ENCODE measurements around the gene NRF1. TPM values are rescaled to one million over a fixed set of nuclear protein-coding genes. Genes with fewer than 3 reads are reported as not detected.

NRF1 gene
- total RNA-seq, 2 donors from 2014 or later = 13.4 to 15.7 TPM

DNA sequence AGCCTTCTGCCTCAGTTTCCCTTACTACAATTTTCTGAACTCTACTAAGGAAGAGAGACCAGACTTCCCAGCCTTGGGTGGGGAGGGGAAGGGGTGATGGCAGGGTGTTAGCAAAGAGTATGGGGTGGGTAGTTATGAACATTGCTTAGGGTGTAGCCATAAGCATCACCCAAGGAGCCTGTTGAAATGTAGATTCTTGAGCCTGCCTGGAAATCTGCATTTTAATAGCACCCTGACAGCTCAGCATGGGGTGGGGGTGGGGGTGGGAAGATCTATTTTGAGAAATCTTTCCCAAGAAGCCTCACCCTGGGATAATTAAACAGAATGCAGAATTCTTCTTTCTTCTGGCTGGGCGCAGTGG lies 164.8 kb downstream of the NRF1 start:
- intact Hi-C loops (cut with DNase I) = no loop called here
- peaks cover 42% of the 10 kb centered on the region for H3K27me3 ChIP-seq
- no peak overlapping the region for H3K9ac ChIP-seq (ENCODE audit: low read depth in 2 of 2, low read length in 2 of 2)
- H3K9me3 ChIP-seq = no peaks in the 10 kb centered on the region
- TF ChIP-seq, protein P1, sequence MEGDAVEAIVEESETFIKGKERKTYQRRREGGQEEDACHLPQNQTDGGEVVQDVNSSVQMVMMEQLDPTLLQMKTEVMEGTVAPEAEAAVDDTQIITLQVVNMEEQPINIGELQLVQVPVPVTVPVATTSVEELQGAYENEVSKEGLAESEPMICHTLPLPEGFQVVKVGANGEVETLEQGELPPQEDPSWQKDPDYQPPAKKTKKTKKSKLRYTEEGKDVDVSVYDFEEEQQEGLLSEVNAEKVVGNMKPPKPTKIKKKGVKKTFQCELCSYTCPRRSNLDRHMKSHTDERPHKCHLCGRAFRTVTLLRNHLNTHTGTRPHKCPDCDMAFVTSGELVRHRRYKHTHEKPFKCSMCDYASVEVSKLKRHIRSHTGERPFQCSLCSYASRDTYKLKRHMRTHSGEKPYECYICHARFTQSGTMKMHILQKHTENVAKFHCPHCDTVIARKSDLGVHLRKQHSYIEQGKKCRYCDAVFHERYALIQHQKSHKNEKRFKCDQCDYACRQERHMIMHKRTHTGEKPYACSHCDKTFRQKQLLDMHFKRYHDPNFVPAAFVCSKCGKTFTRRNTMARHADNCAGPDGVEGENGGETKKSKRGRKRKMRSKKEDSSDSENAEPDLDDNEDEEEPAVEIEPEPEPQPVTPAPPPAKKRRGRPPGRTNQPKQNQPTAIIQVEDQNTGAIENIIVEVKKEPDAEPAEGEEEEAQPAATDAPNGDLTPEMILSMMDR (IDR thresholded peaks at IDR 0.05) = no peak
- DNase-seq = no peak
- no peaks in the 10 kb centered on the region for H3K36me3 ChIP-seq
- peaks cover 11% of the 10 kb centered on the region for H3K4me1 ChIP-seq
- no peak overlapping the region for H3K27ac ChIP-seq
- no peak overlapping the region for H3K4me3 ChIP-seq

DNA sequence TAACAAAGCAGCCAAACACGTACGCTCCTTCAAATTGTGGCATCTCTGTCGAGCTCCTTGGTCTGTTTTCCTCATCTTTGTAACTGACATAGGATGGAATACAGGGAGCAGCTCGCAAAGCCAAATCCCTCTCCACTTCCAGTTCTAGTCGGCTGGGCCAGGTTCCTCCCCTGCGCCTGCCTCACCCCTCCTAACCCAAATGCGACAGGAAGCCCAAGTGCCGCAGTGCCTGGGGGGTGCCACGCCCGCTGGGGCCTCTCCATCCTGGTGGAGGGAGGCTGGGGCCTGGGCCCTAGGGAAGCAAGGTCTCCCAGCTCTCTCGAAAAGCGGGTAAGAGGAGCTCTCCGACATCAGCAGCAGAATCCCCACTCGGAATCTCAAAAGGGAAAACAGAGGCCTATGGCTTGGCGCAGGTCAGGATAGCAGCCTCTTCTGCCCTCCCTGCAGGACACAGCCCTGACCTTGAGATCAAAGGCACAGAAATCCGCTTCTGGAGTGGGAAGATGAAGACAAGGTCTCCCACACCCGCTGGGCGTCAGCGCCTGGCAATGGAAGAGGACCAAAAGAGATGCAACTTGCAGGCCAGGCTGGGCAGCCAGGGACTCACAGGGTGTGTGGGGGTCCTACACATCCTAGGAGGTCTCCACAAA lies 165.8 kb downstream of the NRF1 start:
- no peak for DNase-seq
- intact Hi-C loops (cut with DNase I) = no loop called here
- Histone ChIP-seq H3K9me3 (no peaks in the 10 kb centered on the region), H3K4me3 (no peak overlapping the region), H3K27me3 (peaks cover 52% of the 10 kb centered on the region), H3K36me3 (no peaks in the 10 kb centered on the region), H3K27ac (no peak overlapping the region), H3K9ac (ENCODE audit: low read depth in 2 of 2, low read length in 2 of 2) (no peak overlapping the region), H3K4me1 (peaks cover 21% of the 10 kb centered on the region)
- TF ChIP-seq, protein P1 (IDR thresholded peaks at IDR 0.05) = no peak

DNA sequence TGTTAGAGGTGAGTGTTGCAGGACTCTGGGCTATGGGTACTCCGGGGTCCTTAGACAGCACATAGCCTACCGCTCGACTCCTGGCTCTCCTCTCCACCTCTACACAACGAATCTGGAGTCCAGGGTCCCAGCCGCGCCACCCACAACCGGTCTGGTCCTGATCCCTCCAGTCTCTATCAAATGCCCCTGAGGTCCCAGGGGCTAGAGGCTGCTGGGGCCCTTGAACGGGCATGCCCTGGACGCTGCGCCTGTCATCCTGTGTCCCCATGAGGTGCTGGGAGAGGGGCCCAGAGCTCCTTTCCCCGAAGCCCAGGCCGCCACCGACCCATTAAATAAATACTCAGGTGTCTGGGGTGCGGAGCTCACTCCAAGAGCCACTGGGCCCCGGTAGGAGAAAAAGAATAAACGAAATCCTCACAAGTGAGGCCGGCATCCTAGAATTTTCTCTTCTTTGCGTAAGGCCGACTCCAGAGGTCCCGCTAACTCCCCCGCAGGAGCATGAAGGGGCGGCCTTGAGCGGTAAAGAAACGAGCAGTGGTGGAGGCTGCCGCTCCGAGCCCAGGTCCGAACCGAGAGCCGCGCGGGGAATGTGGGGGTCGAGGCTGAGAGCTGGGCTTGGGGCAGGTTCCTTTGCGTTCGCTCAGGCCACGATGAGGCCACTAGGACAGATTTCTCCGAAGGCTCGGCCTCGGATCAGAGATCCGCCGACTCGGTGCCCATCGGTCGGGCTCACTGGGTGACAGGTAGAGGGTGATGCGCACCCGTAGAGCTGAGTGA lies 166.7 kb downstream of the NRF1 start:
- no peak overlapping the region for H3K9ac ChIP-seq (ENCODE audit: low read depth in 2 of 2, low read length in 2 of 2)
- peak overlapping the region; percentile 64 for H3K4me3 ChIP-seq
- peaks cover 21% of the 10 kb centered on the region for H3K4me1 ChIP-seq
- H3K36me3 ChIP-seq = no peaks in the 10 kb centered on the region
- intact Hi-C loops (cut with DNase I) = no loop called here
- TF ChIP-seq, protein P1 (IDR thresholded peaks at IDR 0.05) = no peak
- peaks cover 61% of the 10 kb centered on the region for H3K27me3 ChIP-seq
- H3K9me3 ChIP-seq = no peaks in the 10 kb centered on the region
- no peak overlapping the region for H3K27ac ChIP-seq
- DNase-seq = no peak

DNA sequence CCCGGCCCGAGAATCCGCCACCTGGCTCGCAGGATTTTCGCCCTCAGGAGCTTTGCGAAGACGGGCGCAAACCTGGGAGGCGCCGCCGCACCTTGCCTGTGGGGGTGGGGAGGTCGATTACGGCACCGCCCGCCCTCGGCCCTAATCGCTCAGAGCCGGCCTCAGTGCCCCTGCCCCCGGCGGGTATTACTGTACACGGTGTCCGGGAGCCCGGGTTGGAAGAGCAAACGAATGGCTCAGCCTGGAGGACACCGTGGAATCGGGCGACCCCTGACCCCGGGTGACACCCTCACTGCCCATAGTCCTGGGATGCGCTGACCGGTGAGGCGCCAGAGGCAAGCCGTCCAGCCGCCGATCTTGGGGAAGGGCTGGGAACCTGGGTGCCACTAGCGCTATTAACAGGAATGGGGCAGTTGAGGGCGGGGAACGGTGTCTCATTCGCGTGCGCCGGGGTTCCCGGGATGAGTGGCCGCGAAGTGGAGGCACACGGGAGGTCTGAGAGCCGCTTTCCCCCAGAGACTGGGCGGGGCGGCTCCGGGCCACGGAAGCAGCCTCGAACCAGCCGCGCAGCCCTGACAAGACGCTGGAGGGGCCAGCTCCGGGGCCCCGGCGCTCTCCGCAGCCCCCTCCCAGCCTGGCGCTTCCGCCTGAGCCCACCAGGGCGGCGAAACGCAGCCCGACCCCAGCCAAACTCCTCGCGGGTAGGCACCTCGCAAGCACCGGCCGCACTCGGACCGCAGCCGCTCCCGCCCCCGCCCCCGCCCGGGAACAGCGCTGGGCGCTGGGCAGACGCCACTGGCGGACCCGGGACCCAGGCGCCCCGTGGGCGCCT lies 167.5 kb downstream of the NRF1 start:
- intact Hi-C loops (cut with DNase I) = no loop called here
- H3K9ac ChIP-seq (ENCODE audit: low read depth in 2 of 2, low read length in 2 of 2) = peak overlapping the region in 1 of 2 donors; percentile 50
- peak; percentile 23 for DNase-seq
- H3K4me1 ChIP-seq = peaks cover 21% of the 10 kb centered on the region
- TF ChIP-seq, protein P1 (IDR thresholded peaks at IDR 0.05) = no peak
- no peaks in the 10 kb centered on the region for H3K9me3 ChIP-seq
- peak overlapping the region; percentile 64 for H3K4me3 ChIP-seq
- H3K36me3 ChIP-seq = no peaks in the 10 kb centered on the region
- peaks cover 69% of the 10 kb centered on the region for H3K27me3 ChIP-seq
- peak overlapping the region; percentile 61 for H3K27ac ChIP-seq

DNA sequence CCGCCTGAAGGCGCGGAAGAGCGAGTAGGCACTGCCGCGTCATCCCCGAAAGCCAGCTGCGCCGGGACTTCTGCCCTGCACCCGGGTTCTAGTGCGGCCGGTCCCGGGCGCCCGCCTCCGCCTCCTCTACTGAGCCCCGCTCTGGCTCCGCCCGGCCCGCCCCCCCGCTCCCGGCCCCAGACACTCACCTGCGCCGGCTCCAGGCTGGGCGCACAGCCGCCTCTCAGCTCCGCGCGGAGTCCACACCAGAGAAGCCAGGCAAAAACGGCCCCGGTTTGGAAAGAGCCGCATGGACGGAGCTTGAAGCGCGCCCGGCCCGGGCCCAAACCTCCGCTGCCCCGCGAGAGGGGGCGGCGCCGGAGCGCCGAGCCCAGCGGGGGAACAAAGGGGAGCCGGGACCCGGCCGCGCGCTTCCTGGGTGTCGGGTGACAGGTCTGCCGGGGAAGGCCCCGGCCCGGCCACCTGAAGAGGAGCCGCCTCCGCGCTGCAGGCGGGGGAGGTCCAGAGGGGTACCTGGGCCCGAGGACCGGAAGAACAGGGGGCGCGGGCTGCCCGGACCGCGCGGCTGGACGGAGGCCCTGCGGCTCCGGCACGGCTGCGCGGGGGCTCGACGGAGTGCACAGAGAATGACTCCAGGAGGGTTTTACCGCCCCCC lies 168.2 kb downstream of the NRF1 start:
- TF ChIP-seq, protein P1 (IDR thresholded peaks at IDR 0.05) = no peak
- Histone ChIP-seq H3K36me3 (no peaks in the 10 kb centered on the region), H3K9me3 (no peaks in the 10 kb centered on the region), H3K9ac (ENCODE audit: low read depth in 2 of 2, low read length in 2 of 2) (peak overlapping the region in 1 of 2 donors; percentile 50), H3K27ac (peak overlapping the region; percentile 61), H3K4me1 (peaks cover 26% of the 10 kb centered on the region), H3K27me3 (peaks cover 76% of the 10 kb centered on the region), H3K4me3 (peak overlapping the region; percentile 64)
- no peak for DNase-seq
- intact Hi-C loops (cut with DNase I) = no loop called here

Measured in colonic mucosa (tissue), 4 donors.